D721Med (cell line): ENCODE data around the gene ACER1.
A peak's percentile ranks its signal among the peaks of the same experiment; 100 is the strongest.

ENCODE experiments used
- DNase-seq: peaks from one replicate; pipeline ENCODE4 v3.0.0; 2011; ENCODE audit warnings: low spot score; ENCODE audit not compliant: insufficient read length
- FAIRE-seq: peaks from 2 replicates; lab custom pipeline; 2011; peaks lifted over from hg19 to GRCh38; lab: Jason Lieb, UNC
- CTCF ChIP-seq: IDR thresholded peaks from 2 replicates; pipeline ENCODE4 v1.5.1; 2012; ENCODE audit warnings: mild to moderate bottlenecking, control low read depth; ENCODE audit not compliant: insufficient read depth; ENCODE audit errors: missing control alignments

The ACER1 gene

GRCh38 chr19:6375411-6376010, 42.1 kb upstream of the ACER1 start, which contains the start of gene PSPN:
TSS of gene PSPN (minus strand) at chr19:6375933. CDS start at chr19:6375849, 84 bp downstream.
- no peak for FAIRE-seq
- TF ChIP-seq CTCF, result no peak
- no peak for DNase-seq

- no peak for FAIRE-seq
- DNase-seq, result no peak
- TF ChIP-seq CTCF, result no peak
These were observed 41.4 kb upstream of the ACER1 start for GRCh38 chr19:6374711-6375410.

- no peak for TF ChIP-seq CTCF
- FAIRE-seq (no peak), DNase-seq (no peak)
These were observed 40.8 kb upstream of the ACER1 start for GRCh38 chr19:6374161-6374709.

GRCh38 chr19:6373813-6374108, 40.3 kb upstream of the ACER1 start:
- no peak for TF ChIP-seq CTCF
- no peak for DNase-seq
- no peak for FAIRE-seq

- FAIRE-seq (no peak), DNase-seq (peak; percentile 74)
- TF ChIP-seq CTCF, result no peak
These were observed 39.8 kb upstream of the ACER1 start for GRCh38 chr19:6373096-6373812.

GRCh38 chr19:6372594-6373095, 39.2 kb upstream of the ACER1 start, which contains the start of gene ALKBH7:
TSS of gene ALKBH7 (plus strand) at chr19:6372794. CDS start at chr19:6372821, 27 bp downstream.
- TF ChIP-seq CTCF, result no peak
- FAIRE-seq (peak; percentile 84), DNase-seq (peak; percentile 70)
